NCI-H146 treated with DMSO at 0.1 percent for 48 hours (cell line): Measurements from ENCODE around the gene PRCD.

Source experiments
- DNase-seq: peaks from one replicate; lab custom pipeline; 2025; ENCODE audit not compliant: unreplicated experiment; lab: John Stamatoyannopoulos, UW

PRCD gene

DNA sequence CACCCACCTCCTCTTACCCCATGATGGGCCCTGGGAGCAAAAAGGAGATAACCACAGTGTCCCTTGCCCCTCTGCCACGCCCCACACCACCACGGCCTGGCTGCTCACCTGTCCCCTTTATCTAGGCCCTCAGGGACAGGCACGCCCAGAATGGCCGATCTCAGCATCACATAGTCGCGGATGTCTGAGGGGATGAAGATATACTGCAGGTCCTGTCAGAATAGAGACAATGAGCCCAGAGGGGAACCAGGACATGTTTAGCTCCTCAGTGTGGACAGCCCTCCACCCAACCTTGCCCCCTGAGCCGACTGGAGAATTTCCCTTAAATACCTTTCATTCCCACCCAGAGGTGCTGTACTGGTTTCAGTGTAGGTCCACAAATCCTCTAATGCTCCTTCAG is 30.6 kb downstream of the PRCD start:
- no peak for DNase-seq

DNA sequence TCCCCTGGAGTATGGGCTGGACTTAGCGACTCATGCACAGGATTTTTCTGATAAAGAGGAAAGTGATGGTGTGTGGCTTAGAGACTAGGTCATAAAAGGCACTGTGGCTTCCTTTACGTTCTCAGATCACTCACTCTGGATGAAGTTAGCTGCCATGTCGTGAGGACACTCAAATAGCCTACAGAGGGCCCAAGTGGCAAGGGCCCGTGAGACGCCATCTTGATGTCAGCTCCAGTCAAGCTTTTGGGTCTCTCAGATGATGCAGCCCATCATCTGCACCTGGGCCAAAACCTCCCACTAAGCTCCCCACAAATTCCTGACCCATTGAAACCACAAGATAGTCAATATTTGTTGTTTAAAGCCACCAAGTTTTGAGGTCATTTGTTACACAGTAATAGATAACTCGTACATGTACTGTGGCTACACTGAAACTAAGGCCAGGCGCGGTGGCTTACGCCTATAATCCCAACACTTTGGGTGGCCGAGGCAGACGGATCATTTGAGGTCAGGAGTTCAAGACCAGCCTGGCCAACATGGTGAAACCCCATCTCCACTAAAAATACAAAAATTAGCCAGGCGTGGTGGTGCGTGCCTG is 31.1 kb downstream of the PRCD start:
- DNase-seq: no peak

DNA sequence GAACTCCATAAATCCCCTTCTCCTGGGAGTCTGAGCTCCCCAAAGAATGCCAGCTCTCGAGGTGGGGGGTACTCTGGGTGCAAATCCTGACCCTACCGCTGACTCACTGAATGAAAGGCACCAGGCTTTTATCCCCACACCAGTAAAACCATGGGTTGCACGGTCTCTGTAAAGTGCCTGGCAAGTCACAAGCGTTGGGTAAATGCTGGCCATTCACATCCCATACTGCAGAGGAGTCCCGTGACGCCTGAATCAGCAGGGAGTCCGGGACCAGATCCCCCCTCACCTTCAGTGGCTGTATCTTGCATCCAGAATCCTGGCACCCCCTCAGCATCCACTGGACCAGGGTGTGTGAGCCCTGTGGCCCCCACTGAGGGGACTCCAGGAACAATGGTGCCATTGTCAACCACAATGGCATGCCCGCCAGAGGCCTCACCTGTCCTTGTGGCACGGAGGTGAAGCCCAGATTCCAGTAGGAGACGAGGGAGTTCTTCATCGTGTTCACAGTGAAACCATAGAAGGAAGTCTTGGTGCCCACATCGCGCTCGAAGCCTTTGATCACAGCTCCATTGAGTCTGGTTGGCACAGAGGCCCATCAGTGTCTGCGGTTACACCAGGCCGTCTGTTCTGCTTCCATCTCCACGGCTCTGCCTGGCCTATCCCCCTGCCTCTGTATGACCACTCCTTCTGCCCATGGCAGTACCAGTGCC is 32.5 kb downstream of the PRCD start:
- no peak for DNase-seq

DNA sequence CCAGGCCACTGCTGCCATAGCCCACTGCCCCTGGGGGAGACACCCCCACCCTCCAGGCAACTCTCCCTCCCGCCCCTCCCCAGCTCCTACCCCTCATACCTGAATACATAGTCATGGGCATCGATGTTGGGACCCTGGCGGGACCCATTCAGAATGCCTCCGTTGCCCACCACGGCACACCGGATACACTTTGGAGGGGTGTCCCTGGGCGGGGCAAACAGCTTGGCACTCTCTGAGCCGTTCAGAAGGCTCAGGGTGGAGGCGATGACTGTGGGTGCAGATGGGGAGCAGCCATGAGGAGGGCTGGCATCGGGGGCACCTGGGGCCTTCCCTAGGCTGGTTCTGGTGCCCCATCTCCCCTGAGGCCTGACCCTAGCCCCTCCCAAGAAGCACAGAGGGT is 33.3 kb downstream of the PRCD start:
- DNase-seq: no peak

DNA sequence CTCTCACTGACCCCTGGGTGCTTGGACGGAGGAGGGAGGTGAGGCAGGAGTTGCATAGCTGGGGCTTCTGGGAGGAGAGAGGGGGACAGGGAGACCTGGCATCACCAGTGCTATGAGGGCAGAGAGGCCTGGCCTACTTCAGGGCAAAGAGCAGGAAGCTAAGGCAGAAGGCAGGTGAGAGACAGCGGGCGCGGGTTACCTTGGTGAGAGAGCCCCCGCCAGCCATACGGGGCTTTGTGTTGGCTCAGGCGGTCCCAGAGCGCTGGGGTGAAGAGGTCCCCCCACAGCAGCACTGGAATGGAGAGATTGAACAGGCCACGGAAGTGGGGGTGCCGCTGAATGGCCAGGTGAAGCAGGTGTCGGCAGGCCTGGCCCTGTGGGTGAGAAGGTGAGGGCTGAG is 34.3 kb downstream of the PRCD start:
- no peak for DNase-seq

DNA sequence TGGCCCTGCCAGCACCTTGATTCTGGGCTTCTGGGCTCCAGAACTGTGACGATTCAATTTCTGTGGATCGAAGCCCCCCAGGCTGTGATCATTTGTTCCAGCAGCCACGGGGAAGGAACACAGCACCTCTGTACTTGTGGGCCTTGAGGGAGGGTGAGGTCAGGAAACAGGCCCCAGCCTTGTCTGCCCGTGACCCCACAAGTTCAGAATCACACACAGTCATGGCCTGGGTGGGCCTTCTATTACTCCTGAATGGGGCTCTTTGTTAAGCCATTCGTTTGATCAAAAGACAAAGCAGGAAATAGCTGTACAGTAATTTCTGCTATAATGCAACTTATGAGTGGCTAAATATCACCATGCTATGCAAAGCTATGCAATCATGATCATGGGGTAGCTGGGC is 35.7 kb downstream of the PRCD start:
- no peak for DNase-seq

DNA sequence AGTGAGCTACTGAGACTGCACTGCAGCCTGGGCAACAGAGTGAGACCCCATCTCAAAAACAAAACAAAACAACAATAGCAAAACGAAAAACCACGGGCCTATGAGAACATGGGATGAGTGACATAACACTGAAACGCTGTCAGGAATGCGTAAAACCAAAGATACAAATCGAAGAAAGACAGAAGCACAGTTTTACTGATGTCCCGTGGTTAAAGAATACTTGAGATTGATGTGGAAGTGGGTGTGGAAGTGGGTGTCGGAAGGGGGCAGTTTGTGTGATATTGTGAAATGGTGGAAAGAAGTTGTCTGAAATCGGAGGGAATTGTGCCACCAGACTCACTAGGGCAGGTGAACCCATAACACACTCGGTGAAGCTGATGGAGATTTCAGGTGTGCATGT is 36.3 kb downstream of the PRCD start:
- DNase-seq: no peak

DNA sequence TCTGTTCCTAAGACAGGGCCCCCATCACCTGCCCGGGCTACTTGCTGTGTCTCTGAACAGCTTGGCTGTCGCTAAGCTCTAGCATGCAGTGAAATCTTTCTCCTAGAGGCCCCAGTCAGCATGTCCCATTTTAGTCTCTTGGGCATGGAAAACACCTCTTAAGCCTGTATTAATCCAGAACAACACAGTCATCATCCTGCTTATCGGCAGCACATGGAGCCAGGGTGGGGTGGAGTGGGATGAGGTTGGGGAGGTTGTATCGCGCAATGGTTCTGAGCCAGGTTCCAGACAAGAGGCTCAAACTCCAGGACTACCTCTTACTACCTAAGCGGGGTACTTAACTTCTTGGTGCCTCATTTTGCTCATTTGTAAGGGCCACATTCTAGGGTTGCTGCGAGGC is 38.0 kb downstream of the PRCD start:
- DNase-seq: no peak

DNA sequence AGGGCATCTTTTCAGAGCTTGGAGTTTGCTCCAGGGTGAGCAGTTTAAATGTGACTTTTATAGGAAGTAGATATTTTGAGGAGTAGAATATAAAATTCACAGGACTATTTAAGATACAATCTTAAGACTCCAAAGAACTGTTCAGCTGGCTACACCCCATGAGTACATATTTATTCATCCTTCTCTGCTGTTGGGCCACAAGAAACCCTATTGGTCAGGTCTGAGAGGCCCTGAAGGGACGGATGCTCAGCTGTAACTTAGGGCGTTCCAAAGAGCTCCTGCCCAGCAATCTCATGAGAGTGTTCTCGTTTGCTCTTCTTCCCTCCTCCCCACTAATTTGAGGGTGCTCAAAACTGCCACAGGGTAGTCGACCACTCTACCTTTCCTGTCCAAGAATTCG is 38.5 kb downstream of the PRCD start:
- no peak for DNase-seq

DNA sequence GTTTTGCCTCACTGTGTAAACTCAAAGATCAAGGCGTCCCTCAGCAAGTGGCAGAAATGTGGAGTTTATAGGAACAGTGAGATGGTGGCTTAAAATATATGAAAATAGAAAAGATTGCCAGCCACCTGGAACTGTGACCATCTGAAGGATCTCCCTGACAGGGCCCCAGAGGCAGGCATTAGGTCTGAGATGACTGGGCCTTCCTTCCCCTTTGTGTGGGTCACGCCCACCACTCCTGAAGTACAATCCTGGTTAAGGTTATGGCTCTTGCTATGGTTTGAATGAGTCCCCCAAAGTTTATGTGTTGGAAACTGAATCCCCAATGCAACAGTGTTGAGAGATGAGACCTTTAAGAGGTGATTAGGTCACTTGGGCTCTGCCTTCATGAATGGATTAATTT is 39.4 kb downstream of the PRCD start:
- no peak for DNase-seq

DNA sequence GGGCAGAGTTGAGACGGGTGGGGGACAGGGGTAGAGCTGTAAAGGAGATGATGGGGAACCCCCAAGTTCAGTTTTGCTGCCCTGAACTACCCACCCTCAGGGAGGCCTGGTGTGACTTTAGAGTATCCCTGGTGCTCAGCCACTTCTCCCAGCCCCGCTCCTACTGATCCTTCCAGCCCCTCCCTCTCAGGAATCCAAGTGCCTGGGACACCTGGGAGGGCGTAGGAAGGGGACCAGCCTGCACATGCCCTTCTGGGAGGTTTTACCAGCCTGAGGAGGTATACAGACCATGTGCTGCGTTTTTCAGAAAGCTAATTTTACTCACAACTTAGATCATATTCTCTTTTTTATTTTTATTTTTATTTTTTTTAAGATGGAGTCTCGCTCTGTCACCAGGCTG is 41.7 kb downstream of the PRCD start:
- no peak for DNase-seq

DNA sequence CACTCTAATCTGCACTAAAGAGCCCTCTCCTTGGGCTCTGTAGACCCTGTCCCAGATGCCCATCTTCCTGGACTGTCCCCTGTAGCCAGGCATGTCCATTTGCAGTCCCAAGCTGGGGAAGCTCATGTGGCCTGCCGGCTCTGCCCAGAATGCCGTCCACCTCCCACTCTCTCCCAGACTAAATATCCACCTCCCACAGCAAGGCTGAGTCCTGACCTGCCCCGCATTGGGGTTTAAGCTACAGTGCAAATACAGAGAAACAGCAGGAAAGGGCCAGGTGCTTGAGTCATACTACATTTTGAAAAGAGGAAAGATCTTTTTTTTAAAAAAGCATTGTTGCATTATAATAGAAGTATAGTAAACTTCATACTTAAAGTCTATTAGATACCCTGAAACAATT is 42.8 kb downstream of the PRCD start:
- DNase-seq: peak; percentile 68

DNA sequence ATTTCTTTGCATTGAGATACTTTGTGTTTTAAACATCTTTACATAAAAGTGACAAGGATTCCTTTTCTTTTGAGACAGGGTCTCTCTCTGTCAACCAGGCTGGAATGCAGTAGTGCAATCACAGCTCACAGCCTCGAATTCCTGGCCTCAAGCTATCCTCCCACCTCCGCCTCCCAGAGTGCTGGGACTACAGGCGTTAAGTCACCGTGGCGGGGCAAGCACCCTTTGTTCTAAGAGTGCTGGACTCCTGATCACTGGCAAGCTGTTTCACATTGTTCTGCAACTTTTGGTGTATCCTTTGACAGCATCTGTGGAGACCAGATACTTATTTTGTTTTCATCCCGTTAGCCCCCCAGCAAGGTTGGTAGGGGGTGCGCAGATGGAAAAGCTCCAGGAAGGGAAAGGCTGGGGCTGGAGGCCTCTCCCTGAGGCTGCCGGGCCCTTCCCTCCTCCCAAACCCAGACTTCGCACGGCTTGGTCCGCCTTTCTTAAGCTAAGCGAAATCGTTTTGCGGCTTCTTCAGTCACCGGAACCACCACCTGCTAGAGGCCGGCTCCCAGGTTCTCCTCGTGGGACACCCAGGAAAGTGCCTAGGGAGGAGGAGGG is 44.7 kb downstream of the PRCD start:
- no peak for DNase-seq

DNA sequence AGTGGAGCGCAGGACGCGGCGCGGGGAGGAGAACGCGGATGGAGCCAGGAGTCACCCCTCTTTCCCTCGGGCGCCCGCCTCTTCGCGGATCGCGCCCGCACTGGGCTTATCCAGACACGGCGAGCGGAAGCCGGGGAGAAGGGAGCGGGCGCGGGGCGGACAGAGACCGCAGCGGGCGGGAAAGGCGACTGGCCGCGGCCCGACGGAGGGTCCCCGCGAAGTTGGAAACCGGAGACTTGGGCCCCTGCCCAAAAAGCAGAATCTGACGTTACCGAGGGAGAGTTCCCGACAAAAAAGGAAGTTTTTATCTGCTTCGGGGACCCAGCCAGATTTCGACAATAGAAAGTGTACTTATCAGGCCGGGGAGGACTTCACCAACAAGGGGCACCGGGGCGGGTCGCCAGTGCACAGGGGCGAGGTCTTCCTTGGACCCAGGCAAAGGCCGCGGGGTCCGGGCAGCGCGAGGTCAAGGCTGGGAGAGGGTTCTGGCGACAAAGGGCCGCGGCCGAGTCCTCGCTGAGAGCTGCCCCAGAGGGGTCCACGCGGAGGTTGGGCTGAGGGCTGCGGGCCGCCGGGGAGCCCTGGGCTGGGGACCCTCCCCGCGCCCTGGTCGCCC is 45.3 kb downstream of the PRCD start:
- no peak for DNase-seq

DNA sequence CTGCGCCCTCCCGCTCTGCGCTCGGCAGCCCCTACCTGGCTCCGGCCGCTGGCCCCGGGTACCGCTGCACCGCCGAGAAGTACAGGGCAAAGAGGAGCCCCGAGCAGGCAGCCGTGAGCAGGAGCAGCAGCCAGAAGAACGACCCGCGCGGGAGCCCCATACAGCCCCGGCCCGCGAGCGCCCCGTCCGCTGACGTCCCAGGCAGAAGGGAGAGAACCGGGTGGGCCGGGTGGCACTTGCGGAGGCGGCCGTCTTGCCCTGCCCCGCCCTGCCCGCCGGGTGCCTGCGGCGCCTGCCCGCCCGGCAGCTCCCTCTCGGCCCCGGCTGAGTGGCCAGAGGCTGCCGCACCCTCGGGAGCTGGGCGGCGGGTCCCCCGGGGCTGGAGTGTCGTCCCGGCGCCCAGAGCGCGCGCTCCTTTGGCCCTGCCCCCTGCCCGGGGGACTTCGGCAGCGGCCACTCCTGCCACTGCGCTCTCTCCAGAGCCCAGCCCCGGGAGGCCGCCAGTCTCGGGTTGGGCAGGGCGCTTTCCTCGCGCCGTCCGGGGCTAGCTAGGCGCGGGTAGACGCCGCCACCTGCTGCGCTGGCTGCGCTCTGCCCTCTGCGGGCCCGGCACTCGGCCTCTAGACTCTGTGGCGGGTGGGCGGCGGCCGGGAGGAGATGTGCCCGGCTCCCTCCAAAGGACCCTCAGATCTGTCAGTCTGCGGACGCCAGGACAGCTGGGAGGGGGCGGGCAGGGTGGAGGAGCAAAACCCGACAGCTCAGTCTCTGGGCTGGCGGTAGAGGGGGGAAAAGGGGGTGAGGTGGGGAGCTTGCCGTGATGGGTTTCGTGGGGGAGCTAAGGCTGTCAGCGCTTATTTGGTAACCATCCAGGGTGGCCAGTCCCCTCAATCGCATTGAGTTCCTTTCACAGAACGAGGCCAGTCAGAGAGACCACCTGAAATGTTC is 46.1 kb downstream of the PRCD start, which contains the start of gene ST6GALNAC2:
TSS of gene ST6GALNAC2 (minus strand) at position 212 of the 945 bp plus-strand sequence. CDS start at position 160, 52 bp downstream.
- DNase-seq: peak; percentile 32

DNA sequence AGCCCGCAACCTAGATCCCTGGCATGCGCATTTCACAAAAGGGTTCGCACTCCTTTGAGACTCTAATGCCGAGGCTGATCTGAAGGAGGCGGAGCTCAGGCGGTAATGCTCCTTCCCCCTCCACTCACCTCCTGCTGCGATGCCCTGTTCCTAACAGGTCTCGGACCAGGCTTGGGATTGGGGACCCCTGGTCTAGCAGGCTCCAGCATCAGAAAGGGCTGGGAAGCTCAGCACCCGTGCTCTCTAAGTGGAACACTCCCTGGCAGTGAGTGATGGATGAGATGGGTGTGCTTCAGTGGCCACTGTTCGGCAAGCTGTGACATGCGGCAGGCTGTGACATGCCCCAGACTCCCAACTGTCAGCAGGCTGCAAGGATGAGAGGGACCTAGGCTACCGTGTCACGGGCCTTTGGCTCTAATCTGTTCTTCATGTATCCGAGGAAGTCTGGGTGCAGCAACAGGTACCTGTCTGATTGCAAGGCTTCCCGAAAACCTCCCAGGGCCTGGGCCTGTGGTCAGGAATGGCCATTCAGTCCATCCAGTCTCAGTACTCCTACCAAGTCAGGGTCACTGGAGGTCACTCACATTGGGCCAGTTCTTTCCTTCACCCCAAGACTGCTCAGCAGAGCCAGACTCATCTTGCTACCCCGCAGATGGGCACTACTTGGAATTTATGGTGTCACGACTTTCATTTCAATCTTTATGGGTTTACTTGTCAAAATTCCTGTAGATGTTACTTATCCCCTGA is 47.1 kb downstream of the PRCD start:
- DNase-seq: peak; percentile 58

DNA sequence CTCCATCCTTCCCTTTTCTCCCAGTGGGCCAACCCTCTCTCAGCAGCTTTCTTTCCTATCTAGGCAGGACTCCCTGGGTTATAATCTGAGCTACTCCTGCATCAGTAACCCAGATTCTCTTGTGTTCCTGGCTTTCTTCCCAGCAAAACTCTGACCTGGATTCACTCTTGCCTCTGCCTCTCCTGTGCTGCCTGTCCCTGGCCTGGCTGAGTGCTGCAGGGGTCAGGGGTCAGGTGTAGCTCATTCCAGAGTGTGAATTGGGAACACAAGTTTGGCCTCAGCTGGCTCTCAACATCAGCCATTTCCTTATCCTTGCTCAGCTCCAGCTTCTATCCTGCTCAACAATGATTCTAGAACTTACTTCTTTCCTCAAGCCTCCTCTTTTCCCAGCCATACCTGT is 48.3 kb downstream of the PRCD start:
- no peak for DNase-seq

DNA sequence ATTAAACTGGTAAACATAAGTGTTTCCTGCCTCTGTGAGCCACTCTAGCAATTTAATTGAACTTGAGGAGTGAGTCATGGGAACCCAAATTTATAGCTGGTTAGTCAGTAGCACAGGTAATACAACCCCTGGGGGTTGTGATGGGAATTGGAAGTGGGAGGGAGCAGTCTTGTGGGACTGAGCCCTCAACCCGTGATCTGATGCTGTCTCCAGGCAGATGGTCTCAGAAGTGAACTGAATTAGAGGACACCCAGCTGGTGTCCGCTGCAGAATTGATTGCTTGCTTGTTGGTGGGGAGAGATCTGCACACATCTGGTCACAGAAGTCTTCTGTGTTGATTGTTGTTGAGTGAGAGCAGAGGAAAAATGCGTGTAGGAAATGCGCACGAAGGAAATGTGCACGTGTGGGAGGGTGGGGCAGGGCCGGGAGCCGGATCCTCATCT is 53.6 kb downstream of the PRCD start:
- peak; percentile 78 for DNase-seq

DNA sequence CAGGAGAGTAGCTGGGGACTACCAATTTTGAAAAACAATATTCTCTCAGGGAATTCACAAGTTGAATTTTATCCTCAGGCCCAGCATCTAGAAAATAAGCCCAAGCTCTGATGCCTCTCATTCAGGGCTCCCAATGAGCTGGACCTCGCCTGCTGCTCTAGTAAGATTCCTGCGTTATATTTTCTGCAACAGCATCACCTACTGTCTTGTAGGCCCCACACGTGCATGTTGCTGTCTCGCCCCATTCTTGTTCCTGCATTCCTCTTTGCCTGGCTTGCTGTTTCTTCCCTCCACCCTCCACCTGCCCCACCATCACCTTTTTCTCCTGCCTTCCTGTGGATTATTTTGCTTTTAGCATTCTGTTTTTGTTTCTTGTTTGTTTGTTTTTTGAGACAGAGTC is 54.1 kb downstream of the PRCD start:
- DNase-seq: no peak

DNA sequence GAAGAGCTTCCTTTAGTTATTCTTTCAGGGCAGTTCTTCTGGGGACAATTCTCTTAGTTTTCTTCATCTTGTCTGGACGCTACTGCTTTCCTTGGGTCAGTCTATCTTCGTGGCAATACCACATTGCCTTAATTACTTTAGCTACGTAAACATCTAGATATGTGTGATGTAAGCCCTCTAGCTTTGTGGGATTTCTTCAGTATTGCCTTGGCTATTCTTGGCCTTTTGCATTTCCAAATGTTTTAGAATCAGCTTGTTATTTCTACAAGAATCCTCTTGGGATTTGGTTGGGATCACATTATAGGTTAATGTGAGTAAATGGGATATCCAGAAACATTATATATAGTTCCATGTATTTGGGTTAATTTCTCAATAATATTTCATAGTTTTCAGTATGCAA is 54.8 kb downstream of the PRCD start:
- DNase-seq: no peak
